GM19193 (cell line): ENCODE results near the gene LAPTM5.

Source experiments
- POLR2A ChIP-seq: IDR thresholded peaks from 4 replicates; pipeline ENCODE4 v1.6.1; 2011; ENCODE audit not compliant: insufficient read depth, insufficient read length; ENCODE audit errors: extremely low read depth

The LAPTM5 gene

DNA sequence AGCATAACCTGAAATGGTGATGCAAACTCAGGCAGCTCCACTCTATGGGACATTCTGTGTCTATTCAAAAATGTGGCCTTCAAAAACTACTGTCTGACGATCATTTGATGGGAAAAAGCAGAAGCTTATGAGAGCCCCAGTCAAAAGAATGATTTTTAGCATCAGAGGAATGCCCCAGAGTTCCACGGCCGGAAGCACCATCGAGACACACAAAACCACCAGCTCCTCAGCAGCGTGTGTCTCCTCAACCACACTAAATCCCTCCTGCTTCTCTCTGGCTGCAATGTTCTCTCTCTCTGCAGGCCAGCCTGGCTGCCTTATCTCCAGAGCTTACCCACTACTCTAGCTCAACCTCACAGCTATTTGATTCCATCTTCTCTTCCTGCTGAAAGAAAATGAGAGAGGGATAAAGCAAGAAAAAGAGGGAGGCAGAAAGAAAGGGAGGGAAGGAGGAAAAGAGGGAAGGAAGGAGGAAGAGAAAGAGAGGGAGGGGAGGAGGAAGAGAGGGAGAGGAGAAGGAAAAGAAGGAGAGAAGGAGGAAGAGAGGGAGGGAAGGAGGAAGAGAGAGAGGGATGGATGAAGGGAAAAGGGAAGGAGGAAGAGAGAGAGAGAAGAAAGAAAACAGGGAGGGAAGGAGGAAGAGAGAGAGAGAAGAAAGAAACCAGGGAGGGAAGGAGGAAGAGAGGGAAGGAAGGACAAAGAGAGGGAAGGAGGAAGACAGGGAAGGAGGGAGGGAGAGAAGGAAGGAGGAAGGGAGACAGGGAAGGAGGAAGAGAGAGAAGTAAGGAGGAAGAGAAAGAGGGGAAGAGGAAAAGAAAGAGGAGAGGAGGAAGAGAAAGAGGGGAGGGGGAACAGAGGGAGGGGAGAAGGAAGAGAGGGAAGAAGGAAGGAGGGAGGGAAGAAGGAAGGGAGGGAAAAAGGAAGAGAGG is 33.5 kb upstream of the LAPTM5 start:
- TF ChIP-seq POLR2A: no peak

DNA sequence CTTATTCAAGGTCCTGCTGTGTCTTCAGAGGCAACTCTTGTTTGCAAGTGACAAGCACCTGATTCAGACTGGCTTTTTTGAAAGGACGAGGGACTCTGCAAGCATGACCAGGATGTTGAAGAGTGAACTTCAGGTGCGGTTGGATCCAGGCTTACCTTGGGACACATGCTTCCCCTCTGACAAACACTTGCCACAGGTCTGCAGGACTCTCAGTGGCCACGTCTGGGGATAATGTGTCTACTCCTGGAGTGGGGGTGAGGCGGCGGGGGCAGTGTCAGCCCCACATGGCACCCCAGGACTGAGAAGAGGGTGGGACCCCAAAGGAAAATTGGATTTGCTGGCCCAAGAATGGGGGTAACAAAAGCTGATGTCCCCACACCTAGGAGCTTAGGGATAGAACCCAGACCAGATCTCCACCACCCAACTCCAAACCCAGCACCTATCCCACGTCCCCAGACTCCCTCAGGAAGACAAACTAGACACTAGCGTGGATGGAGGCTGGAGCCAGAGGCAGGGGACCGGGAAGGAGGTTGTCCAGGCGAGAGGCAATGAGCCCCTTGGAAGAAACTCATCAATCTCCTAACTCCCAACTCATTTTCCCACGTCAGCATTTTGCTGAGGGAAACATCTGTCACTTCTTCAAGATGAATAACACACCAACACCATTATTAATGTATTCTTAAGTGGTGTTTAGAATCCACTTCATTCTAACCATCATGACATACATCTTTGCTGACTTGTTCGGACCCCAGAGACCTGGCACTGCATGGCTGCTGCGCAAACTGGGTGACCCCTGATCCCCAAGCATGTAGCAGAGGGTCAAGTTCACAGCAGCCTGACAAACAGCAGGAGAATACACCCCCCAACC is 32.0 kb upstream of the LAPTM5 start:
- TF ChIP-seq POLR2A: no peak

DNA sequence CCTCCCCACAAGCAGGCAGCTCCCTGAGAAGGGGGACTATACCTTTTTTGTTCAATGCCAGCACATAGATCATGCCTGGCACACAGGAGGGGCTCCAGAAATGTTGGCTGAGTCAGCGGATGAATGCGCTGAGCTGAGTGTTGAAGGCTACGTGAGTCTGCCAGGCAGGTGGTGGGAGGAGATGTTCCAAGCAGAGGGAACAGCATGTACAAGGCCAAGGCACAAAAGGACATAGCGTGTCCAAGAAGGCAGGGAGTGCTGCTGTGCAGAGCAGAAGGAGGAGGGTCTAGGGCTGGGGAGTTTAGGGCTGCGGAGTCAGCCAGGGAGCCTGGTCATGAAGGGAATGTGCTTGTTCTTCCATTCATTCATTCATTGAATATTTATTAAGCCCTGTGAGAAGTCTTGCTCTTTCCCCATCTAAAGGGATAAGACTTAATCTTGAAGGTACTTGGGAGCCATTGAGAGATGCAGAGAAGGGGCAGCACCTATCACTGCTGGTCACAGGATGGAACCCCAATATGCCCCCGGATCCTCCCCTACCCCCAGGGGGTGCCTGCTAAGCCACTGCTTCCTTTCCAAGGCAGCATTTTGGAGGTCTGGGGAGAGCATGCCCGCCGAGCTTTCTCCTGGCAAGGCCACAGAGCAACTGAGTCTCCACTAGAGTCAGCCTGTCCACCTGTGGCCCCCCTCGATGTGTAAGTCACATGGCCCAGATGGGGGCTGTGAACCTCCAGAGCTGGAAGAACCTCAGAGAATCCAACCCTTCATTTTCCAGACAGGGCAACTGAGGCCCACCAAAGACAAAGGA is 31.2 kb upstream of the LAPTM5 start:
- no peak for TF ChIP-seq POLR2A

DNA sequence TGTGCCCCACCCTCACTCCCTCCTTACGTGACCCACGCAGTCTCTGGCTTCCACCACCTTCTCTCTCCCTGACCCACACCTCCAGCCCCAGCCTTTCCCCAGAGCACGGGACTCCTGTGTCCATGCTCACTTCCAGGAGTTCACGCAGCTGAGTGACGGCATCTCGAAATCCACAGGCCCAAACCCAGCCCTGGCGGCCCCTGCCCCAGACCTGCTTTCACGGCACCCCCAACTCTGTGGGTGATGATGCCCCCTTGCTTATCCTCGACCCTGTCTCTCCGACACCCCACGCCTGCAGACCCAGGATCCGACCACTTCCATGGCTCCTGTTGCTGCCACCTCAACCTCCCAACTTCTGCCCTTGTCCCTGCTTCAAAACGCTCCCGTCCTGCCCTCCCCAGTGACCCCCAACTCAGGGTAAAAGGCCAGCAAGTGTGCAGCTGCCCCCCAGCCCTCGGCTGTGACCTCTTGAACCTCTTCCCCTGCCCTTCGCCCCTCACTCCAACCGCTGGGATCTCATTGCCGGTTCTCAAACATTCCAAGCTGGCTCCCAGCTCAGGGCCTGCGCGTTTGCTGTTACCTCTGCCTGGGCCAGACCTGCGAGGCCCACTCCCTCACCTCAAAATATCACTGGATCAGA is 30.4 kb upstream of the LAPTM5 start:
- no peak for TF ChIP-seq POLR2A

DNA sequence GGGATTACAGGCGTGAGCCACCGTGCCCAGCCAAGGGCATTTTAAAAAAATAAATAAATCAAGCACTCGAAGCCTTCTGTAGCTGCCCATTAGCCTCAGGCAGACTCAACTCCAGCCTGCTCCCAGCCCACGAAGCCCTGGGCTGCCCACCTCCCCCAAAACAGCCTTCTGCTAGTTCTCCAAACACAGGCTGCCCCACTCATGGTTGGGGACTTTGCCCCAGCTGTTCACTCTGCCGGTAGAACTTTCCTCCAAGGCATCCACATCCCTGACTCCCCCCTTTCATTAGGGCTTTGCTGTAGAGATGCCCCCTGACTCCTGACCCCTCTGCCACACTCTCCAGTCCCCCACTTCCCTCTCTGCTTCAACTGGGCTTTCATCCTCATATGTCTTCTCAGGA is 29.7 kb upstream of the LAPTM5 start:
- TF ChIP-seq POLR2A: no peak

DNA sequence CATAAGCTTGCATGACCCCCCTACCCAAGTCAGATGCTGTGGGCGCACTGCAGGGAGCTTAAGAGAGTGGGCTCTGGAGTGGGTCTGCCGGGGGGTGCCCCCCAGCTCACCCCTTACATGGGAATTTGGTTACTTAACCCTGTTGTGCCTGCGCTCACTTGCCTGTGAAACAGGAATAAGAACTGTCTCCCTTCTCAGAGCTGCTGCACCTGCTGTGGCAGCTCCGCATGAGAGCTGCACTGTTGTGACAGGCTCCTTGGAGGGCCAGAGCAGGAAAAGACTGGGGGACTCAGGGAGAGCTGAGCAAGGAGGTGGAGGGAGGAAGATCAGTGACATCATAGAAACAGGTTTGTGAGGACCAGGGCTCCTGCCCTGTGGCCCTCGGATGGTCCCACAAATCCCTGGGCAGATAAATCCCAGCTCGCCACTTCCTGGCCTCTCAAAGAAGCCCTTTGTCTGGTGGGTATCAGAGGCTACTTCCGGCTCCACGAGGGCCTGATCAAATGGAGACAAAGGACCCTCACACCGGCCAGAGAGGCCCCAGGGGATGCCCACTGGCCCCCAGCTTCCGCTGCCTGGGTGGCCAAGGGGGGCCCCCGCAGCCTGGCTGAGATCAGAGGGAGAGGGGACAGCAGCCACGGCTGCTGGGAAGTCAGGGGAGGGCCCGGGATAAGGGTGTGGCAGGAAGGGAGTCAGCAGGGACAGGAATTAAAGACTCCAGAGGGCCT is 28.9 kb upstream of the LAPTM5 start:
- no peak for TF ChIP-seq POLR2A

DNA sequence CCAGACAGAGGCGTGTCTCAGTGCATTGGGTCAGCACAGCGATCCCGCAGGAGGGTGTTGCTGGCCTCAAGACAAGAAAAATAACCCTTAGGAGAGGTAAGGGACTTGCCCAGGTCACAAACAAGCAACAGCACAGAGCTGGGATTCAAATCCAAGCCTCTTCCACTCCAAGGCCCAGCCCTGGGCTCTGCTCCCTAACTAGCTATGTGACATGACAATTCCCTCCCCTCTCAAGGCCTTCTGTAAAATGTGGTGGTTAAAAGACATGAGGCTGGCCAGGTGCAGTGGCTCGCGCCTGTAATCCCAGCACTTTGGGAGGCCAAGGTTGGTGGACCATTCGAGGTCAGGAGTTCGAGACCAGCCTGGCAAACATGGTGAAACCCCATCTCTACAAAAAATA is 28.1 kb upstream of the LAPTM5 start:
- no peak for TF ChIP-seq POLR2A

DNA sequence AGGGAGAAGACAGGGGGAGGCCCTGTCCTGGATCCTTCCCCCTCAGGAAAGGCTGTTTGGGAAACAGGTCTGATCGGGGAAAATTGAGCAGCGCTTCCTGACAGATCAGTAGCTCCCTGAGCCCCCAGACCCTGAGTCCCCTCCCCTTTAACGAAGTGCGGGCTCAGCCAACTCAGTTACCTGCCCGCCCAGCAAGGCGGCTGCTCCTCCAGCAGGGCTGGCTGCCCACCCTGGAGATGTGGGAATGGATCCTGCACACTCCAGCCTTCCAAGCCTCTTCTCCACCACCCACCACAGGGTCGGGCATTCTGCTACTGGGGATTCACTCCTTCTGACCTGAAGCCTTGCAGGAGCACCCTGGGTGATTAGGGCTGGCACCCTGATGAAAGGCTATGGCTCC is 27.6 kb upstream of the LAPTM5 start:
- TF ChIP-seq POLR2A: no peak

DNA sequence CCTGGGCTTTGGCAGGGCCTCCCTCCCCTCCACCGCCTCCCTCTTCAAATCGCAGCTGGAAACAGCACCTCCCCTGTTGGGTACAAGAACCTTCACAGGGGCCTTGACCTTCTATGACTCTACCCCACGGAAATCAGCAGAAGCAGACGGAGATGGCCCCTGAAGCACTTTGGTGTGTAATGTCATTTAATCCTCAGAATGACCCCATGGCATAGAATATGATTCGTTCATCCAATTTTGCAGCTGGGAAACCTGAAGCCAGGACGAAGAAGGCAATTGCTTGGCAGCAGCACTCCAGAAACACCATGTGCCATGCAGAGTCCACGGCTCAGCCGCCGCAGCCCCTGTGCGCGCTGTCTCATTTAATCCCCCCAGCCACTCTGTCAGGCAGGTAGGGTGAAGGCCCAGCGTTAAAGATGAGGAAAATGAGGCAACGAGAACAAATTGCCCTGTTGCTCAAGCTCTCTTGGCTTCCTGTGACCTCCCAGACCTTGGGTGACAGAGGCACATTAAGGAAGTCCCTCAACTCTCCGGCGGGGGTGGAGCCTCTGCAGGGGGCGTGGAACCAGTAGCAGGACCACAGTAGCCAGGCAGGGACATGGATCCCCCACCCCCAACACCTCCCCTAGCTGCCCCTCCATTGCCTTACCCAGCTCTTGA is 25.8 kb upstream of the LAPTM5 start:
- no peak for TF ChIP-seq POLR2A

DNA sequence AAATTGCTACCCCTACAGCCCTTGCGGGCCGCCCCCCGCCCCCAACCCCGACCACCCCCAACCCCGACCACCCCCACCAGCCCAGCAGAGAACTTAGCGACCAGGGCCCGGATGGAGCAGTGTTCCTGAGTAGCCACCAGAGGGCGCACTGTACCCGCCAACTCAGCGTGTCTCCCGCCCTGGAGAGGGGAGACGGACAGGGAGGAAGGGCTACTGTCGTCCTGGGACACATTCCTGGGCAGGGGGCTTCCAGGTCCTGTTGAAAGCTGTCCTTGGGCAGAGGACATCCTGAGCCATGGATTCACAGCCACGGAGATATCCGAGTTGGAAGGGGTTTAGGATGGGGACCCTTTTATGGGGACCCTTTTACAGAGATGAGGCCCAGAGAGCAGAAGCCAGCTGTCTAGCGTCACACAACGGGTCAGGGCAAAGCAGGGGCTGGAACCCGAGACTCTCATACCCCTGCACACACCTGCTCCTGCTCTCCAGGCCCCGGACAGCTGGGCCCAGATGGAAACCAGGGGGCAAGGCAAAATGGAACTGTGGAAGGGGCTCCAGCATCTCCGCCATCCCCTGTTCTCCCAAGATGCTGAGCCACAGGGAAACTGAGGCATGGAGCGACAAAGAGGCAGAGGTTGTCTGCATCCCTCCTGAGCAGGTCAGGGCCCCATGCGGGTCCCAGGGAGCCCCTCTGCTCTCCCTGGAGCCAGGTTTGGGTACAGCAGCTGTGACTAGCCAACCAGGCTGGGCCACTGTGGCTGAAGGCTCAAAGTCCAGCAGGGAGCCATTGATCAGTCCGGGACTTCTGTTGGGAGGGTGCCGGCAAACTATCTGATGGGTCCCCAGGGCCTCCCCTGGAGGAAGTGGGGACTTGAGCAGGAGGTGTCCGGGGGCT is 25.0 kb upstream of the LAPTM5 start:
- TF ChIP-seq POLR2A: no peak

DNA sequence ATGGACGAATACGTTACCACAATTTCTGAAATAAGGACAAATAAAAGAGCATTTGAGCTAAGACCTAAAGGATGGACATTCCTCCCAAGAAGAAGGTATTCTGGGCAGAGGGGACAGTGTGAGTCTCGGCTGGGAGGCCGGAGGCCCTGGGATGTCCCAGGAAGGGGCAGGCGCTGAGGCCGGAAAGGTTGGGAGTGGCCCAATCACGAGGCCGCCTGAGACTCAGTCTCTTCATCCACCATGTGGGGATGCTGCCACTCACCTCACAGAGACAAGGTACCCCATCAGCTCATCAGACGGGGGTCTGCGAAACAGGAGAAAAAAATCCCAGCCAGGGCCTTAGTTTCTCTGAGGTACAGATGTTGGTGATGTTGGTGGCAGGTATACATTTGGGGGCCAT is 24.3 kb upstream of the LAPTM5 start:
- no peak for TF ChIP-seq POLR2A

DNA sequence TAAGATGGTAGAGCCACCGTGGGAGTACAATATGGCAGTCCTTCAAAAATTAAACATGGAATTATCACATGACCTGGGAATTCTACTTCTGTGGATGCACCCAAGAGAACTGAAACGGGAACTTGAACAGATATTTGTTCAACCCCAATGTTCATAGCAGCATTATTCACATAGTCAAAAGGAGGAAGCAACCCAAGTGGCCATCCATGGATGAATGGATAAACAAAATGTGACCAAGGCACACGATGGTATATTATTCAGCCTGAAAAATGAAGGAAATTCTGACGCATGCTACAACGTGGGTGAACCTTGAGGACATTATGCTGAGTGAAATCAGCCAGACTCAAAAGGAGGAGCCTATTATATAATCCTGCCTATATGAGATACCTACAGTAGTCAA is 22.8 kb upstream of the LAPTM5 start:
- no peak for TF ChIP-seq POLR2A
